GM19395 (cell line): Measurements from ENCODE around the gene KIRREL2.

ENCODE experiments used
- ATAC-seq: cut with Tn5 transposase; IDR thresholded peaks from one replicate; pipeline ENCODE4 v1.9.1; 2021; ENCODE audit warnings: mild to moderate bottlenecking, moderate library complexity; ENCODE audit not compliant: unreplicated experiment

KIRREL2 gene

GRCh38 chr19:35844482-35845214, 12.1 kb upstream of the KIRREL2 start:
- ATAC-seq: no peak

- no peak for ATAC-seq
Measured at GRCh38 chr19:35845215-35846037, 11.3 kb upstream of the KIRREL2 start.

DNA sequence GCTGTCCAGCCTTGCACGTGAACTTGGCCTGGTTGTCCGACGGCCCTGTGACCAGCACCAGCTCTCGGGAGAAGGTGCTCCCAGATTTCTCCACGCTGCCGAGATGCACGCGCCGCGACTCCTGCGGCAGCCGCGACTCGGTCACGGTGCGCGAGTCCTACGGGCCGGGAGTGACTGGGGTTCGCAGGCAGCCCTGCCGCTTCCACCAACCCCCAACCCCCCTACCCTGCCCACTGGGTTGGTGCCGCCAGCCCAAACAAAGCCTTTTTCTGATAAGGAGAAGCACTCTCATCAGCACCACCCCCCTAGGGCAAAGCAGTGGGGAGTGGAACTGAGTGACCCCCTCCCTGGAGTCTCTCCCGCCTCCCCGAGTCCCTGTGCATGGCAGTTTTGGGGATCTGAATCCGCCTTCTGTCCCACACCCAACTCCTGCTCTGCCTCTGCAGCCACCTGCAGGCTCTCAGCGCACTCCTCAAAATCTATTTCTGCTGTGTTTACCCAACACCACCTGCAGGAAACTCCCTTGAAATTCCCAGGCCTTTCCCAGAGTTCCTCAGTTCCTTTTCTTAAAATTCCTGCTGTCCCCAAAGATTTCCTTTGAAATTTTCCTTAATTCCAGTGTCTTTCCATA, 10.6 kb upstream of the KIRREL2 start:
- no peak for ATAC-seq

GRCh38 chr19:35847911-35848310, 8.8 kb upstream of the KIRREL2 start:
- ATAC-seq: no peak

GRCh38 chr19:35848486-35848885, 8.2 kb upstream of the KIRREL2 start:
- ATAC-seq: no peak

GRCh38 chr19:35848919-35849505, 7.7 kb upstream of the KIRREL2 start:
- no peak for ATAC-seq

DNA sequence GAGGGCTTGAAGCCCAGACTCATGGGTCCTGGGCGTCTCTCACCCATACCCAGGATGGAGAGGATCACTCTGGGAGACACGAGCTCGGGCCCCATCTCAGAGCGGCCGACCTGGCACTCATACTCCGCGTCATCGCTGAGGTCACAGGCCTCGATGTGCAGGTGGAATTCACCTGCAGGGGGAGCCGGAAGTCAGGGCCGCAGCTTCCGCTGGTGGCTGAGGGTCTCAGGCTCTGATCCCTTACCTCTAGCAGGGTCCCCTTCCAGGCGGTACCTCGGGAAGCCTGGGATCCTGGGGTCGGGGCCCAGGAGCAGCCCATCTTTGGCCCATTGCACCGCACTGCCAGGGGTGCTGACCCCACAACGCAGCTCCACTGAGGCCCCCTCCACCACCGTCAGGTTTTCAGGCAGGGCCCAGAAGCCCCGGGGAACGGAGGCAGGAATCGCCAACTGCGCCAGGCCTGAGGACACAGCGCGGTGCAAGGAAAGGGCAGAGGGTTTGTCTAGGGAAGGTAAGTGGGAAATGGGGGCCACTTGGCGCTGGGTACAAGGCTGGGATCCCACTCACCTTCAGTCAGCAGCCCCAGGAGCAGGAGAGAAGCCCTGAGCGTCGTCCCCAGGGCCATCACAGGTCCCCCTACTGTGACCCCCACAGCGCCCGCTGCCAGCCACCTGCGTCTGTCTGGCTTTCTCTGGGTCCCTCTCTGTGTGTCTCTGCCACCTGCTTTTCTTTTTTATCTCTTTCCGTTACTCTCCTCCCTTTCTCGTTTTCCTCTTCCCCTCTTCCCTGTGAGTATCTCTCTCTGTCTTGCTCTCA, 5.3 kb upstream of the KIRREL2 start:
- ATAC-seq: no peak

DNA sequence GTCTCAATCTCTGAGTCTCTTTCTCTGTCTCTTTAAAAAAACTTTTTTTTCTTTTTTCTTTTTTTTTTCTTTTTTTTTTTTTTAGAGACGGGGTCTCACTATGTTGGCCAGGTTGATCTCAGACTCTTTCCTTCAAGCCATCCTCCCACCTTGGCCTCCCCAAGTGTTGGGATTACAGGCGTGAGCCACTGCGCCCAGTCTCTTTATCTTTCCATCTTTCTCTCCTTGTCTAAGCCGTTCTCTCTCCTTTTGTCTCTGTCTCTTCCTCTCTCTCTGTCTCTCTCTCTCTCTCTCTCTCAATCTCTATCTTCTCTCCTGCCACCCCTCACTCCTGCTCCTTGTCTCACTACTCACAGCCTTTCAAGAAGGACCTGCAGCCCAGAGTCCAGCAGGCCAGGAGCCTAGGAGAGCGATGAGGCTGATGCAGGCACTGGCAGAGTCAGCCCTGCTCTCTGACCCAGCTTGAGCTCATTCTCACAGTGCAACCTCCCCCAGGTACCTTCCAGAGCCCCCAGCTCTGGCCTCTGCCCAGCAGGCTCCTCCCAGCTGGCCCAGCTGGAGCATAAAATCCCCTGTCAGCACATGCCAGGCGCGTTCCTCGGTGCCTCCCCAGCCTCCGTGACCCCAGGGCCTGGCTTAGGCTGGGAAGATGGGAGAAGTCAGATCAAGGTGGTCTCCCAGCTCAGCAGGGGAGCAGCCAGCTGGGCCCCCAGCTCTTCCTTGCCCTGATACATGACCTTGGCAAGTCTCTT, 4.5 kb upstream of the KIRREL2 start, which contains the start of gene NPHS1:
NPHS1 (minus strand) TSS at position 476 of the 752 bp plus-strand sequence. CDS start 667 bp downstream, outside the sequence.
- no peak for ATAC-seq

DNA sequence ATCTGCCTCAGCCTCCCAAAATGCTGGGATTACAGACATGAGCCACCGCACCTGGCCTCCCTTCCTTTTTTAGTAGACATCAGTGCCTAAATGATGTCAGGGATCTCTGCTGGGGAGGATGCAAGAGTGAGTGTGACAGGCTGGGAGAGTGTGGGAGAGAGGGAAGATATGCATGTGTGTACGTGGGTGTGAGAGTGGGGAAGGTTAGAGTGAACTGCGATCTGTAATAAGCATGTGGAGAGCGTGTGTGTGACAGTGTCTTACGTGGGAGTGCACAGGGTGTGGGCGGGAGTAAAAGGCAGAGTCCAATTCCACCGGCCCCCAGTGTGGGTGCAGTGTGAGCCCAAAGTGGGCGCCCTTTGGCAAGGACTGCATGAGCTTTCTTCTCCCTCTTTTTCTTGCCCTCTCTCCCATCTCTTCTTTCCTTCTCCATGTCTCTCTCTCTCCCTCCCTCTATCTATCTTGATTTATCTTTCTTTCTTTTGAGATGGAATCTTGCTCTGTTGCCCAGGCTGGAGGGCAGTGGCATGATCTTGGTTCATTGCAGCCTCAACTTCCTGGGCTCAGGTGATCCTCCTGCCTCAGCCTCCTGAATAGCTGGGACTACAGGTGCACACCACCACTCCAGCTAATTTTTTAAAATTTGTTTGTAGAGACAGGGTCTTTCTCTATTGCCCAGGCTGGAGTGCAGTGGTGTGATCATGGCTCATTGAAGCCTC, 3.5 kb upstream of the KIRREL2 start:
- ATAC-seq: no peak

DNA sequence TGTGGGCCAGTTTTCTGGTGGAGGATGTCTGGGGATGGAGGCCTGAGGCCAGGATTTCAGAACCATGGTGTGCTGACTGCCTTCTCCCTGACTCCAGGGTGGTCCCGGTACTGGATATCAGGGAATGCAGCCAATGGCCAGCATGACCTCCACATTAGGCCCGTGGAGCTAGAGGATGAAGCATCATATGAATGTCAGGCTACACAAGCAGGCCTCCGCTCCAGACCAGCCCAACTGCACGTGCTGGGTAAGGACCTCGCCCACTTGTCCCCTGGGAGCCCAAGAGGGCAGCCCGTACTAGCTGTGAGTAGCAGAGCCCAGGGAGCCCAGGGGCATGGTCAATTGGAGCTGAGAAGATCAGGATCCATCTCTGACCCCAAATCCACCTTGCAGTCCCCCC, 1.6 kb downstream of the KIRREL2 start:
- ATAC-seq: no peak

- ATAC-seq: no peak
Measured at GRCh38 chr19:35859414-35859813, 2.7 kb downstream of the KIRREL2 start.

GRCh38 chr19:35860436-35860817, 3.7 kb downstream of the KIRREL2 start:
- no peak for ATAC-seq

- no peak for ATAC-seq
Measured at GRCh38 chr19:35860818-35861639, 4.3 kb downstream of the KIRREL2 start.

DNA sequence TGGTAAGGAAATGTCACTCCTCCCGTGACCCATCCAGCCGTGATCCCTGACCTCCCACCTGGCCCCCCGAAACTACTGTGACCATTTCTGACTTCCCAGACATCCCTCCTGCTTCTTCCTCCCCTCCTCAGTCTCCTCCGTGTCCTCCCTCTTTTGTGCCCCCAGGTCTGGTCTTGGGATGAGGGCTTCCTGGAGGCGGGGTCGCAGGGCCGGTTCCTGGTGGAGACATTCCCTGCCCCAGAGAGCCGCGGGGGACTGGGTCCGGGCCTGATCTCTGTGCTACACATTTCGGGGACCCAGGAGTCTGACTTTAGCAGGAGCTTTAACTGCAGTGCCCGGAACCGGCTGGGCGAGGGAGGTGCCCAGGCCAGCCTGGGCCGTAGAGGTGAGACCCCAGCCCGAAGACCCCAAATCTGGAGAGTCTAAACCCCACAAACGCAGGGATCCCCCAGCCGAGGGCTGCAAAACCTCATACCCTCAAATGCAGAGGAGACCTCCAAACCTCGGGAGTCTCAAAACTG, 5.0 kb downstream of the KIRREL2 start:
- no peak for ATAC-seq

GRCh38 chr19:35862528-35862927, 5.8 kb downstream of the KIRREL2 start:
- ATAC-seq: no peak

GRCh38 chr19:35863018-35863417, 6.3 kb downstream of the KIRREL2 start:
- no peak for ATAC-seq

- no peak for ATAC-seq
Measured at GRCh38 chr19:35868172-35868822, 11.6 kb downstream of the KIRREL2 start, which contains the start of gene APLP1. Gene APLP1, plus strand, starts transcription at chr19:35868574. Its CDS starts 63 bp downstream, at chr19:35868637.
